ENCODE data around the gene CADPS. TPM values are rescaled to one million over a fixed set of nuclear protein-coding genes. Genes with fewer than 3 reads are reported as not detected.
A peak's percentile ranks its signal among the peaks of the same experiment; 100 is the strongest.

CADPS gene
- total and polyA plus RNA-seq, 2 experiments from 2014 or later, result 49.2 to 63.8 TPM

DNA sequence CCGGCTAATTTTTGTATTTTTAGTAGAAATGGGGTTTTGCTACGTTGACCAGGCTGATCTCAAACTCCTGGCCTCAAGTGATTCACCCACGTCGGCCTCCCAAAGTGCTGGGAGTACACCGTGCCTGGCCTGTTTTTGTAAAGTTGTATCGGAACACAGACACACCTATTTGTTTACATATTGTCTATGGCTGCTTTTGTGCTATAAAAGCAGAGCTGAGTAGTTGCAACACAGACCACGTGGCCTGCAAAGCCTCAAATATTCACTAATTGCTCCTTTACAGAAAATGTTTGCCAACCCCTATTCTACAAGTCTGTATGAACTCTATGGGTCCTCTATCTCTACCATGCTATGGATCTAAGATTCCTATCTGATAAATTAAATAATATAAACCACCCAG lies 175.5 kb downstream of the CADPS start:
- Histone ChIP-seq H3K4me1 (ENCODE audit: low read depth) (no peaks in the 10 kb centered on the region), H3K4me3 (no peak overlapping the region), H3K36me3 (no peaks in the 10 kb centered on the region), H3K27me3 (no peaks in the 10 kb centered on the region), H3K9me3 (ENCODE audit: low read depth) (no peaks in the 10 kb centered on the region), H3K27ac (no peak overlapping the region)
- no peak for DNase-seq (ENCODE audit: low read depth in 1 of 2, low spot score in 1 of 2)
- no peak for TF ChIP-seq CTCF (IDR thresholded peaks at IDR 0.05; ENCODE audit: low read depth, low read length)

GRCh38 chr3:62696011-62696410 lies 179.2 kb downstream of the CADPS start:
- no peak for DNase-seq (ENCODE audit: low read depth in 1 of 2, low spot score in 1 of 2)
- TF ChIP-seq CTCF (IDR thresholded peaks at IDR 0.05; ENCODE audit: low read depth, low read length), result no peak
- Histone ChIP-seq H3K4me3 (no peak overlapping the region), H3K4me1 (ENCODE audit: low read depth) (no peaks in the 10 kb centered on the region), H3K36me3 (no peaks in the 10 kb centered on the region), H3K9me3 (ENCODE audit: low read depth) (no peaks in the 10 kb centered on the region), H3K27ac (no peak overlapping the region), H3K27me3 (no peaks in the 10 kb centered on the region)

- Histone ChIP-seq H3K27me3 (no peaks in the 10 kb centered on the region), H3K36me3 (no peaks in the 10 kb centered on the region), H3K4me1 (ENCODE audit: low read depth) (no peaks in the 10 kb centered on the region), H3K27ac (no peak overlapping the region), H3K9me3 (ENCODE audit: low read depth) (no peaks in the 10 kb centered on the region), H3K4me3 (no peak overlapping the region)
- no peak for DNase-seq (ENCODE audit: low read depth in 1 of 2, low spot score in 1 of 2)
- TF ChIP-seq CTCF (IDR thresholded peaks at IDR 0.05; ENCODE audit: low read depth, low read length), result no peak
Measured at GRCh38 chr3:62688812-62689211, 186.4 kb downstream of the CADPS start.

DNA sequence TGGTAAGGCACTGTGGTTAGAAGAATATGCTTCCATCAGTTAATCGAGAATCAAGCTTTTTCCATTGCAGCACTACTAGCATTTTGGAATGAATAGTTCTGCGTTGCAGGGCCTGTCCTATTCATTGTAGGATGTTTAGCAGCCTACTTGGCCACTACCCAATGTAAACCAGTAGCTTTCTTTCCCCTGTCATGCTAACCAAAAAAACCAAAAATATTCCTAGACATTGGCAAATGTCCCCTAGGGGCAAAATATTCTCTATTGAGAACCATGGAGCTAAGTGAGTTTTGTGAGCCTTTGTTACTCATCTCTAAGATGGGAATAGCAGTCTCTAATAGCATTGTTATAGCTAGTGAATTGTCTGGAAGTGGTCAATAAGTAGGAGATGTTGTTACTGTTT lies 187.2 kb downstream of the CADPS start:
- no peak overlapping the region for H3K27ac ChIP-seq
- no peaks in the 10 kb centered on the region for H3K27me3 ChIP-seq
- H3K9me3 ChIP-seq (ENCODE audit: low read depth), result no peaks in the 10 kb centered on the region
- H3K4me3 ChIP-seq, result no peak overlapping the region
- no peak for TF ChIP-seq CTCF (IDR thresholded peaks at IDR 0.05; ENCODE audit: low read depth, low read length)
- no peaks in the 10 kb centered on the region for H3K4me1 ChIP-seq (ENCODE audit: low read depth)
- no peaks in the 10 kb centered on the region for H3K36me3 ChIP-seq
- peak in 1 of 2 donors; percentile 47 for DNase-seq (ENCODE audit: low read depth in 1 of 2, low spot score in 1 of 2)

GRCh38 chr3:62686503-62687294 lies 188.5 kb downstream of the CADPS start:
- TF ChIP-seq CTCF (IDR thresholded peaks at IDR 0.05; ENCODE audit: low read depth, low read length), result no peak
- H3K27me3 ChIP-seq, result no peaks in the 10 kb centered on the region
- no peaks in the 10 kb centered on the region for H3K36me3 ChIP-seq
- no peak overlapping the region for H3K4me3 ChIP-seq
- H3K27ac ChIP-seq, result no peak overlapping the region
- no peaks in the 10 kb centered on the region for H3K4me1 ChIP-seq (ENCODE audit: low read depth)
- H3K9me3 ChIP-seq (ENCODE audit: low read depth), result no peaks in the 10 kb centered on the region
- DNase-seq (ENCODE audit: low read depth in 1 of 2, low spot score in 1 of 2), result peak in 1 of 2 donors; percentile 30
